NB4 (cell line): ENCODE measurements around the gene TMPRSS5.

Experiments used
- MYC ChIP-seq: IDR thresholded peaks from 2 replicates; pipeline ENCODE4 v1.6.1; 2011; ENCODE audit warnings: low read depth, low read length
- POLR2A ChIP-seq: IDR thresholded peaks from 2 replicates; pipeline ENCODE4 v1.6.1; 2011; ENCODE audit warnings: mild to moderate bottlenecking; ENCODE audit not compliant: insufficient read length; ENCODE audit errors: extremely low read depth
- TF ChIP-seq, protein P1 (sequence below): IDR thresholded peaks from one replicate; pipeline ENCODE4 v1.5.1; 2012; ENCODE audit warnings: low read depth, low read length
- TF ChIP-seq, protein P2 (sequence below): IDR thresholded peaks from 2 replicates; pipeline ENCODE4 v1.6.1; 2011; ENCODE audit warnings: low read depth, low read length

DNA sequence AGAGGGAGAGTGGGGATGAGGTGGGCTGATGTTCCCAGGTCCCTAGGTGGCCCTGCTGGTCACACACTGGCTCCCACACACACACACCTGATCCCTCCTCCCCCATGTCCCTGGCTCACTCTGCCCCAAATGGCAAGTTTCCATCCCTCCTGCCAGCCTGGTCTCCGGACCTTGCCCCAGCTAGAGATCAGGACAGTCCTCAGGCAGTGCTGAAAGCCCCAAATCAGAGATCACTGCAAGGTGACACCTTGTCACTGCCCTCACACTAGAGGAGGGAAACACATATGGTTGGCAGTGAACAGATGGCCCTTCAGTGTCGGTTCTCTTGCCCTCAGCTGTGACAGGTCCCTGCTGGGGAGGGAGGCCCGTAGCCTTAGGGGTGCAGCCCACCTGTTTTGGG is 7.6 kb downstream of the TMPRSS5 start:
- TF ChIP-seq POLR2A (no peak), MYC (no peak)
- TF ChIP-seq, protein P1, sequence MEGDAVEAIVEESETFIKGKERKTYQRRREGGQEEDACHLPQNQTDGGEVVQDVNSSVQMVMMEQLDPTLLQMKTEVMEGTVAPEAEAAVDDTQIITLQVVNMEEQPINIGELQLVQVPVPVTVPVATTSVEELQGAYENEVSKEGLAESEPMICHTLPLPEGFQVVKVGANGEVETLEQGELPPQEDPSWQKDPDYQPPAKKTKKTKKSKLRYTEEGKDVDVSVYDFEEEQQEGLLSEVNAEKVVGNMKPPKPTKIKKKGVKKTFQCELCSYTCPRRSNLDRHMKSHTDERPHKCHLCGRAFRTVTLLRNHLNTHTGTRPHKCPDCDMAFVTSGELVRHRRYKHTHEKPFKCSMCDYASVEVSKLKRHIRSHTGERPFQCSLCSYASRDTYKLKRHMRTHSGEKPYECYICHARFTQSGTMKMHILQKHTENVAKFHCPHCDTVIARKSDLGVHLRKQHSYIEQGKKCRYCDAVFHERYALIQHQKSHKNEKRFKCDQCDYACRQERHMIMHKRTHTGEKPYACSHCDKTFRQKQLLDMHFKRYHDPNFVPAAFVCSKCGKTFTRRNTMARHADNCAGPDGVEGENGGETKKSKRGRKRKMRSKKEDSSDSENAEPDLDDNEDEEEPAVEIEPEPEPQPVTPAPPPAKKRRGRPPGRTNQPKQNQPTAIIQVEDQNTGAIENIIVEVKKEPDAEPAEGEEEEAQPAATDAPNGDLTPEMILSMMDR = no peak
- TF ChIP-seq, protein P2, sequence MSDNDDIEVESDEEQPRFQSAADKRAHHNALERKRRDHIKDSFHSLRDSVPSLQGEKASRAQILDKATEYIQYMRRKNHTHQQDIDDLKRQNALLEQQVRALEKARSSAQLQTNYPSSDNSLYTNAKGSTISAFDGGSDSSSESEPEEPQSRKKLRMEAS = no peak
